GM12864 (cell line): ENCODE results near the gene FAT1.
"Not testable (repeated sequence)": the region's sequence is repeated elsewhere in the genome, so short reads cannot be mapped to it uniquely, and the experiment has no call there.

ENCODE experiments used
- DNase-seq: peaks from one replicate; pipeline ENCODE4 v3.0.0-alpha.2; 2011; ENCODE audit warnings: low read depth
- H3K4me3 ChIP-seq: 2 replicates; pipeline ENCODE4 v1.5.1; 2011; ENCODE audit warnings: mild to moderate bottlenecking, low read depth, low read length, control low read depth
- CTCF ChIP-seq: IDR thresholded peaks from 2 replicates; pipeline ENCODE4 v1.5.1; 2011; ENCODE audit warnings: low read depth, mild to moderate bottlenecking, moderate library complexity, low read length, control low read depth, inconsistent platforms; ENCODE audit errors: missing control alignments

The FAT1 gene

GRCh38 chr4:186676531-186677161, 47.0 kb downstream of the FAT1 start:
- H3K4me3 ChIP-seq, result no peak overlapping the region
- no peak for DNase-seq
- TF ChIP-seq CTCF, result no peak

DNA sequence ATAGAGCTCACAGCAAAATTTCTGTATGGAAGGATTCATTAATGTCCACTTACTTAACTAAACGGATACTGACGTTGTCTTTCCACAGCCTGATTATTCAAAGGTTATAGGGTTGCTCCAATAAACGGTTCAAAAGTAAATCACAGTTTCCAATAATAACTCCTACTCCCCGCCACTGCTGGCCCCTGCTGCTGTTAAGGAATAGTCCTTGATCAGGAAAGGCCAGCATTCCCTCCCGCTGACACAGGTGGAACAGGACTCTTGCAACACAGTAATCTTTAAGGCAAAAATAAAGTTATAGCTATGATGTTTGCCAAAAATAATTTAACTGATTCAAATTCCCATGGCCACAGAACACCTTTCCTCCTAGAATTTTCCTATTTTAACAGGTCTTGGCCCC, 53.9 kb downstream of the FAT1 start:
- no peak for DNase-seq
- TF ChIP-seq CTCF, result no peak
- no peak overlapping the region for H3K4me3 ChIP-seq

GRCh38 chr4:186669159-186669731, 54.4 kb downstream of the FAT1 start:
- no peak for TF ChIP-seq CTCF
- H3K4me3 ChIP-seq, result no peak overlapping the region
- no peak for DNase-seq

- H3K4me3 ChIP-seq, result no peak overlapping the region
- TF ChIP-seq CTCF, result no peak
- no peak for DNase-seq
Observed at GRCh38 chr4:186666750-186667149, 56.9 kb downstream of the FAT1 start.

- H3K4me3 ChIP-seq, result no peak overlapping the region
- DNase-seq, result no peak
- TF ChIP-seq CTCF, result no peak
Observed at GRCh38 chr4:186666252-186666651, 57.4 kb downstream of the FAT1 start.

DNA sequence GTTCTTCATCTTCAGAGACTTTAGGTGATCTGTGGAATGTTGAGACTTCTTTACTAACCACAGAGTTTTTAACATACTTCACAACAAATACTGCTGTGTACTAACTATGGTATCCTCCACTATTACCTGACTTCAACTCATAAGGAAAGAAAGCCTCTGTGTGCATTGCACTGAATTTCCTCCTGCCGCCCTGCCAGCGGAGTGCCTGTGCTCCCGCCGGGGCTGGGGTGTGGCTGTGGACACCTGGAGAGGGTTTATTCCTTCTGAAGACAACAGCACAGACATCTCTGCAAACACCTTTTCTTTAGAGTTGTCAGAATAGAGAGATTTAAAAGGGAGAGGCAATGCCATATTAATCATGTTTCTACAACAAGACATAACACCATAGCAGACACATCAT, 63.3 kb downstream of the FAT1 start:
- H3K4me3 ChIP-seq, result no peak overlapping the region
- no peak for TF ChIP-seq CTCF
- no peak for DNase-seq

DNA sequence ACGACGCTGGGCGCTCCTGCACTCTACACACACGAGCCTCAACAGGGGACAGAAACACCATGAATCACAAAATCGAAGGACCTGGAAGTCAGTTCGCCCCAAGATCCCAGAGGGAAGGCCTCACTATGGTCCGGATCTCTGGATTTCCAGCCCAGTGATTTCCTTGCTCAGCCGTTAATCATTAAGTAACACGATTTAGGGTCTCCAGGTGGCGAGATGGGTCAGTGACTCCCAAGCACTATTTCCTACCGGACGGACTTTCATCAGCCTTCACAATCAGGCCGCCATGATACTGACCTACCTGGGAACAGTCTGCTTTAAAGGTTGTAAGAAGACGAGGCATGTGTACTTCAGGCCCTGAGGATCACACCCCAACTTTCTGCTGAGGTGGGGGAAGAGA, 63.7 kb downstream of the FAT1 start:
- no peak for DNase-seq
- H3K4me3 ChIP-seq, result no peak overlapping the region
- no peak for TF ChIP-seq CTCF

GRCh38 chr4:186659456-186659855, 64.2 kb downstream of the FAT1 start:
- not testable (repeated sequence) for H3K4me3 ChIP-seq, DNase-seq
